Kidney capillary endothelial cell (primary cell): ENCODE measurements around the gene IL17A.
"Not testable (repeated sequence)": the region's sequence is repeated elsewhere in the genome, so short reads cannot be mapped to it uniquely, and the experiment has no call there.

Experiments
- DNase-seq: peaks from one replicate; pipeline ENCODE4 v3.0.0-alpha.2; 2018; ENCODE audit warnings: low spot score

The IL17A gene

DNA sequence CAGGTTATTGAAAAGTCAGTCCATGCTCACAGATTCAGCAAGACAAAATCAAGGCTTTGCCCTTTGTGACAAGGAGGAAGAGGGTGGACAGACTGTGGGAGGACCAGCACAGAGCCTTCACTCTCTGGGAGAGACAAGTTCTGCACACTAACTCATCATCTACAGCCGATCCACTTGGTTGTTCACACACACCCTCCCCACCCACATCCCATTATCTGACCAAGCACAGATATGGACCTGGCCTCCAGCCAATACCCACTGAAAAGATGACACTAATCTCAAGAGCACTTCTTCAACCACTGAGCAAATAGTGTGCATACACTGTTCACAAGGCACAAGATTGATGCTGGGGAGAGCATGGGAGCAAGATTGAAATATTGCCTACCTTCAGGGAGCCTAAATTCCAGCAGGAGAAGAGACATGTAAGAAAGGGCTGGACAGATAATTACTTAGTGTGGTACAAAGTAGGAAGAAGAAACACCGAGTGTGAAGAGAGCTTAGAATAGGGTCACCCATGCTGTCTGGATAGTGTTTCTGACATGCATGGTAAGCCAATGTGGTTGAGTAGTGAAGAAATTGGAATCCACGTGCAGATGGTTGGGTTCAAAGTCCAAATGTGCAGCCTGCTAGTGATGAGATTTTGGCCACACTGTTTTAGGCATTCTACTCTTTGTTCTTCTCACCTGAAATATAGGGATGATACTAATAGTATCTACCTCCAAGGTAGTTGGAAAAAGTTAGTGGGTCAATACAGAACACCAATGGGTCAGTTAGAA, 21.7 kb upstream of the IL17A start:
- no peak for DNase-seq

DNA sequence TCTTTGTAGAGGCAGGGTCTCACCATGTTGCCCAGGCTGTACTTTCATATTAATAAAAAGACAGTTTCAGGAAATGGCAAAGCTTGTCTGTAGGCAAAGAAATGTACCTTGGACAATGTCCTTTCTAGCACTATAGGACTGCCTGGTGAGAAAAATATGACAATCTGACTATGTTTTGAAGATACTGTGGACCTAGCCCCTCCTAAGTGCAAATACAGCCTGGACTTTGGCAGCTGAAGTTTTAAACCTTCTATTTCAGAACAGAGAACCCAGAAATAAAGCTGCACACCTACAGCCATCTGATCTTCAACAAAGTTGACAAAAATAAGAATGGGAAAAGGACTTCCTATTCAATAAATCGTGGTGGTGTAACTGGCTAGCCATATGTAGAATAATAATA, 18.9 kb upstream of the IL17A start:
- DNase-seq = no peak

- DNase-seq = not testable (repeated sequence)
These were observed 17.8 kb upstream of the IL17A start for GRCh38 chr6:52168351-52168750.

GRCh38 chr6:52174118-52174517, 12.1 kb upstream of the IL17A start:
- DNase-seq = no peak

DNA sequence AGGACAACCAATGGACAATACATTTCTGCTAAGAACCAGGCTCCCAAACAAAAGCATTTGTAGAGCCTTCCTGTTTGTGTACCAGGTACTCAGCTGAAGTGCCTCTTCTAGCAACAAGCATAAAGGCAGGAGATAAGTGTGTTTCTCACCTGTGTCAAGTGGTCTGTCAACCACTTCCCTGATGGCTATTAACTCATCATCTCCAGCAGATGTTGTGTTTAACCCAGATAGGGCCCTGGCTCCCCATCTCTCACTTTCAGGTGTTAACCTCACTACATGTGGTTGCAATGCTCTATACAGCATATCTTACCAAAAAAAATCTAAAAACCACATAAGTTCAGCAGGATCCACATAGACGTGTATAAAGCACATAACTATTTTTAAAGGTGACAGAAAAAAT, 9.6 kb upstream of the IL17A start:
- DNase-seq = no peak

DNA sequence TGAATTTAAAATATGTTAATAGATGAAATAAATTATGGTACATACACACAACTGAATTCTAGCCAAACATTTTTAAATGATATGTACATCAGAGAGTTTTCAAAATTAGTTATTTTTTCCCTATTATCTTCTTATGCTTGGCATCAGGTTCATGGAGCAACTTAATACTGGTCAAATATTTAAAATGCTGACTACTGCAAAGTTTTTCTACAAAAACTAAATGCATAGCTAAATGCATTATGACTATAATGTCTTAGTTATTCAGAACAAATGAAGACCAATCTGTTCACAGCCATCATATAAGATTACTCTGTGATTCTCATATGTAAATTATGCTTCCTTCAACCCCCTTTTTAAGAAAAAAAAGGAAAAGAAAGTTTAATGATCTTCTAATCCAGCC, 8.2 kb upstream of the IL17A start:
- DNase-seq = no peak

GRCh38 chr6:52180787-52181558, 5.2 kb upstream of the IL17A start:
- no peak for DNase-seq

DNA sequence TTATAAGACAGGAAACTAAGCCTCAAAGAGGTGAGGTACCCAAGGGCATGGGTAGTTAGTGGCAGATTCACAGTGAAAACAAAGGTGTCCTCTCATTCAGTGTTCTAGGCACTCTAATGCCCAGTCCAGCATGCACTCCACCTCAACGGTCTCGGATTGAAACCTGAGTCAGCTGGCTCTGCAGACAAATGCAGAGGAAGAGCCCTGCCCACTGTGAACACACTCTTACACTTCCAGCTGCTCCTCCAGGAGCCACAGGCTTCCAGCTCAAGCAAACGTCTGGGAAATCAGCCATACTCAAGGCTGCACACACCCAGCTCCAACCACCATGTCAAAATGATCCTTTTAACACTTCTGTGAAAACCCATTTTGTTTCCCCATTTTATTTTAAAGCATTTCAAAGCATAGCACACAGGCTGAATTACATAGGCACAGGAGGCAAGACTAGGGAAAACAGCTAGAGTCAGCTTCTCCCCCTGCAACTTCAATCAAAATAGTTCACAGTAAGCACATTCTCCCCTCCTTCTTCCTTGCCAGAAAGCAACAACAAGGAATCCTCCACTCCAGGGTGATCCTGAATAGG, 3.0 kb upstream of the IL17A start:
- no peak for DNase-seq

DNA sequence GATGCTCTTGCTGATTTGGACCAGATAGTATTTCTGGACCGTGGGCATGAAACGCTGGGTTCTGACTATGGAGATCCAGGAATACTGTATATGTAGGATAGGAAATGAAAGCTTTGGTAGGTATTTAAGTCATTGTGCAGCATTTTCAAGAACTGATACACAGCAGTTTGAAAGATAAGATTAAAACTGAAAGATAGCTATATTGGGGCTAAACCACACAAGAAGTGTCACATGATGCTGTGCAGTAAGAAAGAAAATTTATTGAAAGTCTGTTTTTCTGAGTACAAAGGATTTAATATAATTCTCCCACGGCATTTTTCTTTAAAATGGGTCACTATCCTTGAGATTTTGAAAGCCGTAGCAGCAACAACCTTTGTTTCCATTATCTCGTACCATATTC, 305 bp downstream of the IL17A start:
- no peak for DNase-seq

- no peak for DNase-seq
These were observed 923 bp downstream of the IL17A start for GRCh38 chr6:52187098-52187497.

GRCh38 chr6:52189974-52190373, 3.8 kb downstream of the IL17A start:
- no peak for DNase-seq

GRCh38 chr6:52190409-52190808, 4.2 kb downstream of the IL17A start:
- DNase-seq = no peak

- no peak for DNase-seq
These were observed 5.6 kb downstream of the IL17A start for GRCh38 chr6:52191824-52192223.

DNA sequence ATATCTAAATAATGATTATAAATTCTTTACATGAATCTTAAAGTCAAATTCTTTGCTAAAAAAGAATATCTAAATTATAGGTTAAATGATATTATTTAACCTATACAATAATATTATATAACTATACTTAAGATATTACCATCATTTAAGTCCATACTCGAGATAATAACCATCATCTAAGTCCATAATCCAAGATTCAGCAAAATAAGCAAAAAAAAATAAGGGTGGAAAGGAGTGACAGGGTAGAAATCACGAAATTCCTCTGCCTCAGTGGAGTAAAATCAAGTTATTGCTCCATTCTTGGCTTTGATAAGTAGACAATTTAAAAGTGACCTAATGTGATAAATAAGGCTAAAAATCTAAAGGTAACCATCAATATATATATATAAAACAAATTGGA, 9.7 kb downstream of the IL17A start:
- no peak for DNase-seq

DNA sequence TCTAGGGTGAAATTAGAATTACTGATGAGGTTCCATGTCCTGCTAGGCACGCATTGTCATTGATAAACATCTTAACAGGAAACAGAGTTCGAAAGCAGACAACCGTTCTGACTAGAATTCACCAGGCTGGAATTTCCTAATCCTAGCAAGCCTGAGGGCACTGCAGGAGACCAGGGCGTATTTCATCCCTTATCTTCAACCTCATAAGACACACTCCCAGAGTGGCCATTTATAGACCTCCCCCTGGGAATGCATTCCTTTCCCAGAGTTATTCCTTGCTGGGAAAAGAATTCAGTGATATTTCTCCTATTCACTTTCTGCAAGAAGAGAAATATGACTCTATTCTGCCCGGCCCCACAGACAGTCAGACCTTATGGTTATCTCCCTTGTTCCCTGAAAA, 13.9 kb downstream of the IL17A start:
- DNase-seq = not testable (repeated sequence)

DNA sequence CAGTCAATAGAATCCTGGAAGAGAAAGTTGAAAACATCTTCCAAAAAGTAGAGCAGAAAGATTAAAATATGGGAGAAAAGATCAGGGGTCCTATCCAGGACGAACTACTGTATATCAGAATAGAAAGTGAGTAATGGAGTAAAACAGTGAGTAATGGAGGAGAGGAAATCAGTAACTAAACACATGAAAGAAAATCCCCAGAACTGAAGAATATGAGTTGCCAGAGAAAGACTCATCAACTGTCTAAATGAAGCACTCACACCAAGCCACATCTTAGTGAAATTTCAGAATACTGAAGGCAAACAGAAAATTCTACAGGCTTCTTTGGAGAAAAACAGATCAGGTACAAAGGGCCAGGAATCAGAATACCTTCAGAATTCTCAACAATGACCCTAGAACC, 14.9 kb downstream of the IL17A start:
- no peak for DNase-seq

- no peak for DNase-seq
These were observed 15.3 kb downstream of the IL17A start for GRCh38 chr6:52201493-52201892.

DNA sequence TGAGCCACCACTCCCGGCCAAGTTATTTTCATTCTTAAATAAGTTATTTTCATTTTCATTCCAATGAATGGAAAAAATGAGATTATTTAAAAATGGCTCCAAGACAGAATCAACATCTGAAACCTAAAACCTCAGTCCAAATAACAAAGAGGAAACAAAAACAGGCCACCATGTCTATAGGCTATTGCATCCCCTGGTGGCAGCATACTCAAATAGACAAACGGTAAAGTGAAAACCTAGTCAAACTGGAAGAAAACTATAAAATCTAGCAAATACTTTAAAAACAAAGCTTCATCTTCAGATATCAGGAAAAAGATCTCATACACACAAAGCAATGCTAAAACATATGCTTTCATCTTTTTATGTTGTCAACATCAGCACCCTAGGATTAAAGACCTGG, 20.9 kb downstream of the IL17A start:
- DNase-seq = no peak

- no peak for DNase-seq
These were observed 22.4 kb downstream of the IL17A start for GRCh38 chr6:52208612-52209011.

DNA sequence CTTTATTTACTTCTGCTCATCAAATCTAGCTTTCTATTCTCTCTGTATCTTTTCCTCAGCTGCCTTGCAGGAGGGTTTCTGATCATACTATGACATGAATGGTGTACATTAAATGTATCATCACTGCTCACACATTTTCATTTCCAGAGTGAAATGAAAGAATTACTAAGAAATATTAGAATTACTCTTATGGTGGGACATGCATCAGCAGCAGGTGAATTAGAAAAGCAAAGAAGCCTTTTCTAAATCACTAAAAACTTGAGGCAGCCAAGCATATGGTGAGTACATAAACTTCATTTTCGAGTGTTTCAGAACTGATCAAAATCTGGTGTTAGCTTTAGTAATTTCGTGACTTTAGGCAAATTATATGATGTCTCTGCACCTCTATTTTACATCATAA, 23.6 kb downstream of the IL17A start:
- DNase-seq = no peak

DNA sequence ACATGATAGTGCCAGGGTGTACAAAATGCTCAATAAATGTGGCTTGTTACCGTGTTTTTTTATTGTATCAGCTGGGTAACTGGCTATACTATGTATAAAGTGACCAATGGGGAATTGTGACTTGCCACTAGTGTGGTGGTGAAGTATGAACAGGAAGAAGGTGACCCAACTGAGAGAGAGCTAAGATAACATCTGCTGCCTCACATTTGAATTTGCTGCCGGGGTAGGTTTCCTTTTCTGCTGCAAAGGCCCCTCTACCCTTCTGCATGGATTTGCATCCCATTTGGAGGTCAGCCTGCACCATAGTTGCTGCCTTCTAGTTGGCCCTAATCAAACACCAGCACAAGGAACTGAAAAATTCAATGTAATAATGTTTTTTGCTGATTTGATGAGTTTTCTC, 24.1 kb downstream of the IL17A start:
- DNase-seq = no peak

- DNase-seq = no peak
These were observed 27.0 kb downstream of the IL17A start for GRCh38 chr6:52213127-52213526.

DNA sequence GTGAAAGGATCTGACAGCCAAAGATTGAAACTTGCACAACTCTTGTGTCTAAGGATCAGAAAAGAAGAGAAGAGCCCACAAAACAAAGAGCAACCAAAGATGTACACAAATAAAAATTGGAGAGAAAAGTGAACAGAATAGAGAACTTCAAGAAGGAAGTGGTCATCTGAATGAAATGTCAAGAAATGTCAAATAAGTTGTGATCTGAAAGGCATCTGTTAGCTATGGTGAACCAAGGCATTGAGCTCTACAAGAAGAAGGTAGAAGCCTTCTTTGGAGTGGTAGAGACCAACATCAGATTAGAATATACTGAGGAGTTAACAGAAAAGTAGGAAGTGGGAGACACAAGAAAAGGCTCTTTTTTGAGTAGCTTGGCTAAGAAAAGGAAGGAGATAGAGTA, 29.6 kb downstream of the IL17A start:
- DNase-seq = no peak
